Hematopoietic multipotent progenitor cell treated with erythropoietin and hydrocortisone succinate and interleukin-3 and kit ligand, for 6 days (in vitro differentiated cells): ENCODE measurements around the gene LMF2.
A peak's percentile ranks its signal among the peaks of the same experiment; 100 is the strongest.

Experiments
- DNase-seq: peaks from one replicate; pipeline ENCODE4 v3.0.0-alpha.2; 2015

Gene LMF2

DNA sequence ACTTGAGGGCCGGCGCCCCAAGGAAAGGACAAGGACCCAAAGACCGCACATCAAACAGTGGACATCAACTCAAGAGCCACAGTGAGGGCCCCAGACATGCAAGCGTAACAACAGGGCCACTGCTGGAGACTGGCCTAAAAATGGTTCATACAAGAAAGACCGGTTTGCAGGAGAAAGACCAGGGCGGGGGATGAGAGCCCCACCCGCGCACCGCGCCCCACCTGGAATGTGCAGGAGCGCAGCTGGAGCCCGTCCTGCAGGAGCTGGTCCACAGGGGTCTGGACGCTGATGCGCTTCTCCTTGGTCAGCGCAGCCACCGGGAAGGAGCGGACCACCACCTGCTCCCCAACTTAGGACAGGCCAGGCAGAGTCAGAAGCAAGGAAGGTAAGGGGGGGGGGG is 46.6 kb downstream of the LMF2 start:
- DNase-seq: no peak

DNA sequence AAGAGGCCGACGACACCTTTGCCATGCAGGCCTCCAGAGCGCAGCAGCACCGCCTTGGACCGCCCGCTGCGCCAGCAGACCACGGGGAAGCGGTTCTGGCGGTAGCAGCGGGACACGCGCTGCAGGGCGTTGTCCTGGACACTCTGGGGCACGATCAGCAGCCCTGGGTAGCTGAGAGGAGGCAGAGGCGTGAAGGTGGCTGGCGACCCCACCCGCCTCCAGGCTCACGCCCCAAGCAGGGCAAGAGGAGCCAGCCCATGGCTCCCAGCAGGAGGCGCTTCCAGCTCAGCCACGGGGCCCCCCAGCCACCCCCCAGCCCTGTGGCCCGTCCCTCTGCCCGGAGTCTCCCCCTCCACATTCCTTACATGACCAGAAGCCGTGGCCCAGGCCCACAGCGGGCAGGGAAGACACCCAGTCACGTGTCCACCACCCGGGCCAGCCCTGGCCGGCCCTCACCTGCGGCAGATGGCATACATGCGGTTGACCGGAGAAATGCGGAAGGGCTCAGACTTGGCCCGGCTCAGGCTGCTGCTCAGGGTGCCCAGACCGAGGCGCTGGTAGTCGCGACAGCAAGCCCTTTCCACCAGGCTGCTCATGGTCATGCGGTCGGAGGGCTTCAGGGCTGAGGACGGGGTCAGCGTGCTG is 47.9 kb downstream of the LMF2 start:
- peak; percentile 20 for DNase-seq

GRCh38 chr22:50459016-50459415 is 48.5 kb downstream of the LMF2 start:
- DNase-seq: no peak

DNA sequence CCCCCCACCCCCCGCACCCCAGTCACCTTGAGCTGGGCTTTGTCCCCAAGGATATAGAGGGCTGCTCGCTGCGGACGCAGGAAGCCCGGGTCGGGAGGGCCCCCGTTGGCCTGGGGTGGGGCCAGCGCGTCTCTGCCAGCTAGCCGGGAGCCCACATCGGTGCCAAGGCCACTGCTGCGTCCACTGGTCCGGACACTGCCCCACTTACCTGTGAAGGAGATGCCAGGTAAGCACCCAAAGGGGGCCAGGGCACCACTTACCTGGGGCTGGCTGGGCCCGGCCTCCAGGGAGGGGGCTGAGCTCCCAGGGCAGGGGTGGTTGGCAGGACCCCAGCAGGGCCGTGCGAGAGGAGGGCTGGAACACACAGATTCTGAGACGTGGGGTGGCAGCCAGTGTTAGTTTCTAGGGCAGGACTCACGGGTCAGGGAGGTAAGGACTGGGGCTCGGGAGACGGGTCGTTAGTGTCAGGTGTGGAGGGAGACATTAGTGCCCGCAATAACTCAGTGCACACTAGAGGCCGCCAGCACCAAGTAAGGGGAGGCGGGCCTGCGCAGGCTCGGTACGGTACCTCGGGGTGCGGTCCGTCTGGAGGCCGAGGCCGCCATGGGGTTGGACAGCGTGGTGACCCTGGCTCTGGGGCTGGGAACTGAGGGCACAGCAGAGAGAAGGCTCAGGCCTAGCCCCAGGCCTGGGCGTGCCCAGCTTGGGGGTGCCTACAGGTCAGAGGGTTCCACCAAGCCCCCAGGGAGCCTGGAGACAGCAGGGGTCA is 50.9 kb downstream of the LMF2 start:
- DNase-seq: peak; percentile 45

DNA sequence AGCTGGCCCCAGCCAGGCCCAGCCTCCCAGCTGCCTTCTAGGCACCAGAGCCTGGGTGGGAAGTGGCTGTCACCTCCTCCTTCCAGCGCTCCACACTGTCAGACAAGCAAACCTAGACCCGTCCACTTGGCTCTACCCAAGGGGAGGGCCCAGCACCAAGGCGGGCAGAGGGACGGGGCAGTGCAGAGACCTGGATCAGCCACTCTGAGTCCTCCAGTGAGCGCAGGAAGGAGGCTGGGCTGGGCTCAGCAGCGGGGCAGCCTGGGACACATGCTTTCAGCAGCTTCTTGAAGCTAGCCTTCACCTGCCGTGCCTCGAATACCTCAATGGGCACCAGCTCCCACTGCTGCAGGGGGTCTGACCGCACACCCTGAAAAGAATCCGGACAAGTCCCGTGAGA is 51.5 kb downstream of the LMF2 start:
- DNase-seq: no peak

DNA sequence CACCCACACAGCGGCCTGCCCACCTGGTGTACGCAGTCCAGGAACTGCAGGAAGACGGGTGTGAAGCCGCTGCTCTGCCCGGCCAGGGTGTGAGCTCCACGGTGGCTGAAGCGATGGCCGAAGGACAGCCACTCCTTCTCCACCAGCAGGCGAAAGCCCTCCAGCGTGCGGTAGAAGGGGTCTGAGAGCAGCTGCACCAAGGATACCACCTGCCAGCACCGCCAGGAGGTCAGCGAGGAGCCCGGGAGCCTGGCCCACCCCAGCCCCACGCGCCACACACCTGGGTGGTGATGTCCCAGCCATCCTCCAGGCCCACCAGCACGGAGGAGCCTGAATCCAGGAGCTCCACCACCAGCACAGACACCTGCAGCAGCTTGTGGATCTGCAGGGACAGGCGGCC is 52.3 kb downstream of the LMF2 start:
- DNase-seq: no peak

- no peak for DNase-seq
Measured at GRCh38 chr22:50454556-50455075, 52.9 kb downstream of the LMF2 start.
